Suprapubic skin (tissue), 3 donors: ENCODE data around the gene RTN4IP1.

Source experiments
- CTCF ChIP-seq, 2 donors: fragments of 200-600 bp in 1 of 2; fragments of 450-650 bp in 1 of 2; sonication (generic) in 1 of 2; IDR thresholded peaks; one replicate each; pipeline ENCODE4 v1.5.1; 2016 to 2019; ENCODE audit warnings: antibody characterized with exemption in 2 of 2, mild to moderate bottlenecking in 1 of 2, moderate library complexity in 1 of 2
- EP300 ChIP-seq: sonication (generic); formaldehyde crosslinking; IDR thresholded peaks from one replicate; pipeline ENCODE4 v1.6.1; 2017; ENCODE audit warnings: antibody characterized with exemption
- POLR2A ChIP-seq, 2 donors: fragments of 450-650 bp; IDR thresholded peaks; one replicate each; pipeline ENCODE4 v1.6.1; 2017; ENCODE audit warnings: antibody characterized with exemption in 2 of 2, mild to moderate bottlenecking in 2 of 2, moderate library complexity in 2 of 2

- TF ChIP-seq CTCF (IDR thresholded peaks at IDR 0.05), result no peak
- TF ChIP-seq EP300, result no peak
- no peak for TF ChIP-seq POLR2A (IDR thresholded peaks at IDR 0.05)
Measured at GRCh38 chr6:106591111-106591825, 38.0 kb downstream of the RTN4IP1 start.
